VCaP (cell line): ENCODE measurements around the gene PGR.

Experiments used
- H3K27ac ChIP-seq: fragments of 450-650 bp; 2 replicates; pipeline ENCODE4 v1.5.1; 2017
- TF ChIP-seq, protein P1 (sequence below): fragments of 450-650 bp; conservative IDR thresholded peaks from 2 replicates; pipeline ENCODE4 v1.5.1; 2017; ENCODE audit warnings: mild to moderate bottlenecking, moderate library complexity

The PGR gene

DNA sequence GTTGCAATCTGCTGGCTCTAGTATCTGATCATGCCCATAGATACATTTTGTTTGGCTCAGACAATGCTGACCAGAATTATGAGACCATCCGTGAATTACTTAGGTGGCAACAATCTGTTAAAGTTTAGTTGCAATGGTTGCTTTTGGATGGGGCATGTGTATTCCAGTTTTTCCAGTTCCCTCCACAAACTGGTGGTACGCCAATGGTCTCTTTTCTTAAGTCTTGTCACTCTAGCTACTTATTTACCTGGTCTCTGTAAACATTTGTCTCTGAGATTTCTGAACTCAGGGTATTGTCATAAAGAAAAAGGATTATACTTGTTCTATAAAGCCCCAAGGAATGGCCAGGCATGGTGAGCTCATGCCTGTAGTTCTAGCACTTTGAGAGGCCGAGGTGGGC lies 65.9 kb downstream of the PGR start:
- no peak overlapping the region for H3K27ac ChIP-seq
- TF ChIP-seq, protein P1, sequence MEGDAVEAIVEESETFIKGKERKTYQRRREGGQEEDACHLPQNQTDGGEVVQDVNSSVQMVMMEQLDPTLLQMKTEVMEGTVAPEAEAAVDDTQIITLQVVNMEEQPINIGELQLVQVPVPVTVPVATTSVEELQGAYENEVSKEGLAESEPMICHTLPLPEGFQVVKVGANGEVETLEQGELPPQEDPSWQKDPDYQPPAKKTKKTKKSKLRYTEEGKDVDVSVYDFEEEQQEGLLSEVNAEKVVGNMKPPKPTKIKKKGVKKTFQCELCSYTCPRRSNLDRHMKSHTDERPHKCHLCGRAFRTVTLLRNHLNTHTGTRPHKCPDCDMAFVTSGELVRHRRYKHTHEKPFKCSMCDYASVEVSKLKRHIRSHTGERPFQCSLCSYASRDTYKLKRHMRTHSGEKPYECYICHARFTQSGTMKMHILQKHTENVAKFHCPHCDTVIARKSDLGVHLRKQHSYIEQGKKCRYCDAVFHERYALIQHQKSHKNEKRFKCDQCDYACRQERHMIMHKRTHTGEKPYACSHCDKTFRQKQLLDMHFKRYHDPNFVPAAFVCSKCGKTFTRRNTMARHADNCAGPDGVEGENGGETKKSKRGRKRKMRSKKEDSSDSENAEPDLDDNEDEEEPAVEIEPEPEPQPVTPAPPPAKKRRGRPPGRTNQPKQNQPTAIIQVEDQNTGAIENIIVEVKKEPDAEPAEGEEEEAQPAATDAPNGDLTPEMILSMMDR, result no peak

DNA sequence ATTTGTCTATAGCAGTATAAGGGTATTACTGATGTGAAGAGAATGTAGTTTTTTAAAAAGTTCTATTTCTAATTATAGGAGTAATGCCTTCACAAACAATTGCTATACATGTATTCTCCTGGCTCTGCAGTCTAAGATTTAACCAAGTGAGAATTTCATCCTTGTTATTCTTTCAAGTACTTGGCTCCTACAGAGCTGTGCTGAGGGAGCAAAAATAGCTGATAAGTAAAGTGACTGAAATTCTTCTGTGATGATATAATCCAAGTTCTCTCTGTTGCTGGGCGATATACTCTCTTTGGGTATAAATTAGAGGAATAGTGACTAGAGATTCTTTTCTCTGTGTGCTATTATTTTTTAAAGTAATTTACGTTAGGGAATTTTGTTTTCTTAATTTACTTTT lies 68.0 kb downstream of the PGR start:
- TF ChIP-seq, protein P1, result no peak
- no peak overlapping the region for H3K27ac ChIP-seq

DNA sequence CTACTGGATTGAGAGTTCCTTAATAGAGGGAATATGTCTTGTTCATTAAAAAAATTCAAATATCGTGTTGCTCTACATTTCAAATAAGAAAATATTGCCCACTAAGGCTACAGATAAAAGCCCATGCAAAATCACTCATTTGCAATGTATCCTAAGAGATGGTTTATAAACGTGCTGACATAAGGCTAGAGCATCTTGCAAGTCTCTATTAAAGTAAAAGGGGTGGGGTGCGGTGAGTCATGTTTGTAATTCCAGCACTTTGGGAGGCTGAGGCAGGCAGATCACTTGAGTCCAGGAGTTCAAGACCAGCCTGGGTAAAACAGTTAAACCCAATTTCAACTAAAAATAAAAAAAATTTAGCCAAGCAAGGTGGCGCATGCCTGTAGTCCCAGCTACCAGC lies 70.3 kb downstream of the PGR start:
- TF ChIP-seq, protein P1, result no peak
- no peak overlapping the region for H3K27ac ChIP-seq

DNA sequence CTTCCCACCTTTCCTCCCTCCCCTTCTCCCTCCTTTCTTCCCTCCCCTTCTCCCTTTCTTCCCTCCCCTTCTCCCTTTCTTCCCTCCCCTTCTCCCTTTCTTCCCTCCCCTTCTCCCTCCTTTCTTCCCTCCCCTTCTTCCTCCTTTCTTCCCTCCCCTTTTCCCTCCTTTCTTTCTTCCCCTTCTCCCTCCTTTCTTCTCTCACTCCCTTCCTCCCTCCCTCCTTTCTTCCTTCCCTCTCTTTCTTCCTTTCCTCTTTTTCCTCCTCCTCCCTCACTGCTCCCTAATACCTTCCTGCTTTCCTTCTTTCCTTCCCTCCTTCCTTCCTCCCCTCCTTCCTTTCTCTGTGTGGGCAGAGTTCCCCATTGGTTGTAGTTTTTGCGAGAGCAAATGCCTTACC lies 76.1 kb downstream of the PGR start:
- TF ChIP-seq, protein P1, result no peak
- H3K27ac ChIP-seq, result no peak overlapping the region

DNA sequence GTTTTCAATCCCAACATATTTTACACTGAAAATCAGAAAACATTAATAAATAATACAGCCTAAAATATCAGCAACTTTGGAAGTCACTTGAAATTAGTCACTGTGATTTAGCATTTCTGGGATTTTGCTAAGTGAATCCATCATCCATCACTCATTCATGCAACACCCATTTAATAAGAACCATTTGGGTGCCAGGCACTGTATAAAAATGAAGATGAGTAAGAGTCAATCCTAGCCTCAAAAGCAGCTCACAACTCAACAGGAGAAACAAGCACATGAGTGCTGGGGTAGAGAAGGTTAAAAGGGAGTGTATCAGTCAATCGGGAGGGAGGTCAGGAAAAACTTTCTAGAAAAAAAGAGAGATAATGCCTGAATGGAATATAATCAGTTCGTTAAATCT lies 77.9 kb downstream of the PGR start:
- H3K27ac ChIP-seq, result no peak overlapping the region
- TF ChIP-seq, protein P1, result no peak

DNA sequence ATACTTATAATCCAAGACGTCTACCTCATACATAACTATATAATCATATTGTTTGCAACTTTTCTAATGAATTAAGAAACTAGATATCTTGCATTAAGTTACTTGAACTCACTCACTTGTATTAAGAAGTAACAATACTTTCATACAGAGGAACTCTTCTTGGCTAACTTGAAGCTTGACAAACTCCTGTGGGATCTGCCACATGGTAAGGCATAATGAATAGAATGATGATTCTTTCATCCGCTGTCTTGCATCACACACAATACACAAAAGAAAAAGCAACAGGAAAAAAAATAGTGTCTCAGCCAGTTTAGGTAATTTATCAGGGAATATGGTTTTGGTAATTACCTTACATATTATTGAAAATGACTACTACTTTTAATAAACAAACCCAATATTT lies 79.8 kb downstream of the PGR start:
- no peak overlapping the region for H3K27ac ChIP-seq
- TF ChIP-seq, protein P1, result no peak

DNA sequence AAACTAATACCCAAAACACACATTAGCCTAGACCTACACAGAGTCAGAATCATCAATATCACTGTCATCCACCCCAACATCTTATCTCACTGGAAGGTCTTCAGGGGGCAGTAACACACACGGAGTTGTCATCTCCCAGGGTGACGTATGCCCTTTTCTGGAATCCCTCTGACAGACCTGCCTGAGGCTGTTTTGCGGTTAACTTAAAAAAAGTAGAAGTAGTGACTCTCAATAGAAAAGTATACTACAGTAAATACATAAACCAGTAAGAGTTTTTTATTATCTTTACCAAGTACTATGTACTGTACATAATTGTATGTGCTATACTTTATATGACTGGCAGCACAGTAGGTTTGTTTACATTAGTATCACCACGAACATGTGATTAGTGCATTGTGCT lies 80.5 kb downstream of the PGR start:
- no peak overlapping the region for H3K27ac ChIP-seq
- TF ChIP-seq, protein P1, result no peak

DNA sequence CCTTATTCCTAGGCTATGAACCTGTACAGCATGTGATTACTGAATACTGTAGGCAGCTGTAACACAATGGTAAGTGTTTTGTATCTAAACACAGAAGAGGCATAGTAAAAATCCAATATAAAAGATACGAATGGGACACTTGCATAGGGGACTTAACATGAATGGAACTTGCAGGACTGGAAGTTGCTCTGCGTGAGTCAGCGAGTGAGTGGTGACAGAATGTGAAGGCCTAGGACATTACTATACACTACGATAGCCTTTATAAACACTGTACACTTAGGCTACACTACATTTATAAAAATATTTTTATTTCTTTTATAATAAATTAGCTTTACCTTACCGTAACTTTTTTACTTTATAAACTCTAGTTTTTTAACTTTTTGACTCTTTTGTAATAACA lies 81.1 kb downstream of the PGR start:
- TF ChIP-seq, protein P1, result no peak
- H3K27ac ChIP-seq, result peak overlapping the region; percentile 17; the same call in 1 of the 2 replicates
